Measurements from ENCODE around the gene PTPRG.

PTPRG gene

GRCh38 chr3:61841988-61842387 lies 280.6 kb downstream of the PTPRG start:
- DNase-seq, result no peak

- no peak for DNase-seq
Measured at GRCh38 chr3:61844346-61844745, 283.0 kb downstream of the PTPRG start.

- DNase-seq, result no peak
Measured at GRCh38 chr3:61846488-61846887, 285.1 kb downstream of the PTPRG start.

DNA sequence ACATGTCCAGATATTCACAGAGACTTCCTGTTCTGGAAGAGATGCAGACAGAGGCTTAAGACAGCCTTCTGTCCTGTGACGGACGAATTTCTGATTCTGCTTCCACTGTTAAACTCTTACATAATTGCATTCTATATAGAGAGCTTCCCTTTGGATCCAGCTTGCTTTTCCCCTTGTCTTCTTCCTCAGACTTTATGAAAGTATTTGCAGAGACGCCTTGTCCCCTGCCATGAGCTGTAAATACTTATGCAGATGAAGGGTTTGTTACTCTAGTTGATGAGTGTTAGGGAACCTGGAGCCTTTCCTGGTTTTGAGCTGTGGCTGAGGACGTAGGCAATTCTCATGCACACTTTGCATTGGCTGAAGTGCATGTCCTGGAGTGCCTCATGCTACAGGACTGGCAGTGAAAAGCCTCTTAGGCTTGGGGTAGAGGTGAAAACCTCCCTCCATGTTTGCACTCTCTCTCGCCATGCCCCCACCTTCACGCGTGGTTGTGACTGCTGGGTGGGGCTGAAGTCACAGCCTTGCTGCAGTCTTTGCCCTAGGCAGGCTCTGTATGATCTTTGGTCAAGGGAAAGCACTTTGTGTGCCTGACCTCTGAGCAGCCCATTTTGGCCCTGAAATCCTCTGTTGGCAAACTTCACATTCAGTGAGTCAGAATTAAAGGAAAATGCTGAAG lies 286.6 kb downstream of the PTPRG start:
- no peak for DNase-seq

GRCh38 chr3:61848885-61849284 lies 287.5 kb downstream of the PTPRG start:
- no peak for DNase-seq

DNA sequence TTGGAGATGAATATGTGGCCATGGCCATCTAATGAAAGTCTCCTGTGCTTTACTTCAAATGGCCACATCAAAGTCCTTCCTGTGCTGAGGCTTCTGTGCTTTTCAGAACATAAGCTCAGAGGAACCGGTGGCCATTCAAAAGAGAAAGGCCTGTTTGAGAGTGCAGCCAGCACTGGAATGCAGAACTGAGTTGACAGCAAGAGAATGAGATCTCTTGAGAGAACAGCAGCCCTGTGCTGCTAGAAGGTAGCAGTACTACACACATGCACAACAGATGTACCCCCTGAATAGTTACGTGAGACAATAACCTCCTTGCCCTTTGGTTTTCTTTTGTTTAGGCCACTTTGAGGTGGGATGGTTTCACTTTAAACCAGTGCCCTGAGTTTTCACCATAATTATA lies 292.5 kb downstream of the PTPRG start:
- no peak for DNase-seq

DNA sequence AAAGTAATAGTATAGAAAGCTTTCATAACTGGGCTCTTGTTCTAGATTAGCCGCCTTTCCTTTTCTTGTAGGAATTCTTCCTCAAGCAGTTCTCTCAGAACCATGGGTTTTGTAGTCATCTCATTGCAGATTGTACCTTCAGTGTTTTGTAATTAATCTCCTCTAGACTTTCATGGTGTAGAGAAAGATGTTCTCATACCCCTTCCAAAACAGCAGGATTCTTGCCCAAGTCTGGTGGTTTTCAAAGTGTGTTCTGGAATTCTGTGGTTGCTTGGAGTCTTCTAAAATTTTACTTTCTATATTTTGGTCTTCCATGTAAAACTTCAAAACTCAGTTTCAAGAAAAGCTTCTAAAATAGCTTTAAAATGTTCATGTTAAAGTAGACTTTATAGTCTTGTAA lies 293.8 kb downstream of the PTPRG start:
- DNase-seq, result no peak

- DNase-seq, result no peak
Measured at GRCh38 chr3:61857297-61857696, 295.9 kb downstream of the PTPRG start.

GRCh38 chr3:61858054-61858453 lies 296.7 kb downstream of the PTPRG start:
- DNase-seq, result no peak

GRCh38 chr3:61861410-61861809 lies 300.0 kb downstream of the PTPRG start:
- no peak for DNase-seq

DNA sequence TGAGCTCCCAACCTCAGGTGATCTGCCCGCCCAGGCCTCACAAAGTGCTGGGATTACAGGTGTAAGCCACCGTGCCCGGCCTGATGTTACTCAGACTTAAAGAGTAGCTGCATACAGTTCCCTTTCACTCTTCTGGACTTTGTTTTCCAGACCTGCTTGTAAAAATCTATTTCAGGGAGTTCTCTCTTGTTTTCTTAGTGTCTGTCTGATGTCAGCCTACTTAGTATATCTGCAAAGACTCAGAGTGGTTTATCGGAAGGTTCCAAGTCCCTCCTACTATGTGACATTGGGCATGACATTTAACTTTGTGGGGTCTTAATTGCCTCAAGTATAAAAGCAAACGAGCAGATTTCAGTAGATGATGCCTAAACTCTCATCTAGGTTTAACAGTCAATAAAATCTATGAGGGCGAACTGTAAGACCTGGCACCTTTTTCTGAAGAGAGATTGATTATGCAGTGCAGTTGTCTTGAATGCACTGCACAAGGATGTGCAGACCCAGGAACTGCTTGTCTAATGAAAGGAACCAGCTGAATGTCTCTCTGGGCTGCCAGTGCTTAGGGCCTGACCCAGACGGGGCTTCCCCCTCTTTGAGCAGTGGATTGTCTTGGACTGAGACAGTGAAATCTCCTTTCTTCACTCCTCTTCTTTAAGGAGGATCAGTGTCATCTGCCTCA lies 301.4 kb downstream of the PTPRG start:
- no peak for DNase-seq

GRCh38 chr3:61863579-61863978 lies 302.2 kb downstream of the PTPRG start:
- no peak for DNase-seq

DNA sequence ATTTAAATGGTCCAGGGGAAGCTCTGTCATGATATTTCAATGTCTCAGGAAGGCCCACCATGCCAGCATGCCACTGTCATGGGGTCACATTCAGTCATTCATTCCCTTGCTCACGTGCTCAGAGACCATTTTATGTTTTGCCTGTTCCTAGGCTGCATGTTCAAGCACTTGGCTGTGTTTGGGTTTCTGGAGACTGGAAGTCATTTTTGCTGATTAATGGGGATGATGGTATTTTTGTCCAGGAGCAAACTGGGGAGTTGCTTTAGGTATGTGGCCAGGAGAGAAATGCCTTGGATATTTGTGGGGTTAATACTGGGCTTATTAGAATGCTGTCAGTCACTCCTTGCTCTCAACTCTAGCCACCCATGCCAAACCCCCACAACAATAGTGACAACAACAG lies 303.5 kb downstream of the PTPRG start:
- DNase-seq, result no peak

DNA sequence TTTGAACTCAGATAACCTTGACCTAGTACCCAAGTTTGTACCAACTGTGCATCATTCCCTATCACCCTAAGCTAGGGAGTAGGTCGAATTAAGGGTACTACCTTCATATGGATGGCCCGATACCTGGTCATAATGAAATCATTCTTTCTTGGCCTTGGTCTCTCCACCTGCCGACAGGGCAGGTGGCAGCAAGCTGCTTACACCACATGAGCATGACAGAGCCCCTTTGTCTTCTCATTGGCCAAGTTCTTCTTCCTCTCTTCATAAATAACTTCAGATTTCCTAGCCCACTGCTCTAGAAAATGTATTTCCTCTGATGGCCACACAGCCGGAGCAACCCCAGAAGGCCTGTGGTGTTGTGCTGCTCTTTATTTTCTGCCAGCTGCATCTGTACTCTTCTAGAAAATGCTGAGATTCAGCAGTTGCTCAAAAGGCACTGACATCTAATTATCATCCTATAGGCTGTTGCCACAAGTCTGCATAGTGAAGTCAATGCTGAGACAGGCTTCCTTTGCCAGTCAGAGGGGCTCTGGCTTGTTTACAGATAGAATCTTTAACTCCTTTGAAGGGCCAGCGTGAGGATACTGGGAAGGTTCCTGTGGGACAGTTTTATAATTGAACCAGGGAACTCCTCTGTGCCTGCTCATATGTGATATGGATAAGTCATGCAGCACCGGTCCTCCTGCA lies 304.2 kb downstream of the PTPRG start:
- no peak for DNase-seq

GRCh38 chr3:61866153-61866542 lies 304.8 kb downstream of the PTPRG start:
- DNase-seq, result no peak

DNA sequence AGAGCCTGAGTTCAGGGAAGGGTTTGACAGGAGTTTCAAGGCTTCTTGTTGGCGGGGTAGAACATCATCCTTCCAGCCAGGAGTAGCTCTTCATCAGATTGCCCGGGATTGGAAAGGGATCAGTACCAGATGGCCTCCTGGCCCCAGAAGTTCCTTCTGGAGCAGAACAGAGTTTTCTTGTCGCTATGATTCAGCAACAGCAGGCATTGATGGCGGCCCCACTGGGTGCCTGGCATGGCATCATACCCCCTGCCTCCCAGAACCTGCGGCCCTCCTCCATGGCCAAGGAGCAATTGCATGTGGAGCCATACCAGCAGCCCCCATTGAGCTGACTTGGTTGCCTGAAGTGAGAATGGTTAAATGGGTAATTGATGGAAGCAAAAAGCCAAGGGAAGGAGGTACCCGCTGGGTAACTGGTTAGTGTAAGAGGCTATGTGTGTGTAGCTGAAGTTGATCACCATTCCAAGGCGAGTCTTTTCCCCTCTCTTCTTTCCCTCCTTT lies 305.6 kb downstream of the PTPRG start:
- DNase-seq, result no peak

DNA sequence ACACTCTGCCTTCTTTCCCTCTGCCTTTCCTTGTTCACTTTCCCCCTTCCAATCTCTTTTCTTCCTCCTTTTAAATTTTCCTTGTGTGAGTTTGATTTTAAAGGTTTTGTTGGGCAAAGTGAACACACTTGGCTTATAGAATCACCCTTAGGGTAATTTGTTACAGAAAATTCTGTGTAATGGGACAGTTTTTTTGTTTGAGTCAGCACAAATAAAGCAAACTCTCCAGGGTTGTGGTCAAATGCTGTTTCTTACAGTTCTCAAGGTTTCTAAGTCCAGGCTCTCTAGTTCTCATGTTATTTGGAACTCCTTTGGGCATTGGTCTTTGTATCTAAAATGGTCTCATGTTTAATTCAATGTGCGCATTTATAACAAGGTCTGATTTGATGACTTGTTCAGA lies 307.1 kb downstream of the PTPRG start:
- DNase-seq, result no peak

- no peak for DNase-seq
Measured at GRCh38 chr3:61869371-61869770, 308.0 kb downstream of the PTPRG start.

- DNase-seq, result no peak
Measured at GRCh38 chr3:61871644-61872043, 310.3 kb downstream of the PTPRG start.

GRCh38 chr3:61872077-61872706 lies 310.8 kb downstream of the PTPRG start:
- DNase-seq, result no peak

DNA sequence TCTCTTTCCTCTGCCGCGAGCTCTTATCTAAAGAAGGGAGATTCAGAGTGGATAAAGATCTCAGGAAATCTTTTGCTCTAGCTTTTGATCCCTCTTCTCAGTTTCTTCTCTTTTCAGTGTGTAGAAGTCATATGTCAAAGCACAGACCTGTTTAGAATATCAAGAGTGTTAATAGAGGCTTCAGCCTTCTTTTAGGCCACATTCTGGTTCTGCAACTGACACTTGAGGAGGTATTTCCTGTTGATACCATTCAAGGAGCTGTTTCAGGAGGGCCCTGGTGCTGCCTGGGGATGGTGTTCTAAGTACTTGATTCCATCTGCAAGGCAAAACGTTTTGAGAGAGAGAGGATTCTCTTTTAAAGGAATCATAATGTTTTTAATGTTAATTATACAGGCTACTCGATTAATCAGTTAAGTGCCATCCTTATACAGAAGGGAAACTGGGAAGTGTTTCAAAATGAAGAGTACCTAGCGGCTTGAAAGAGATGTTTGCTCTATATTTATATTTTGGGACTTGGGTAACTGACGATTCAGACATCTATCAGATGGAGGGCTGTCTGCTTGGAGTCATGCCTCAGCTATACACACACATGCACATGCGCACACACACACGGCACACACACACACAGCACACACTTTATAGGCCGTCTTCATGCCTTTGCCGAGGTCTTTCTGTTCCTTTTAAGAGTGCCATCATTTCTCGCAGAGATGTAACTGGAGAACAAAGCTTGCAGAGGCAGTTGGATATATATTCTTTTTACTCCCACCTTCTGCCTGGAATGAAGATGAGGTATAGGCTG lies 313.9 kb downstream of the PTPRG start:
- no peak for DNase-seq

DNA sequence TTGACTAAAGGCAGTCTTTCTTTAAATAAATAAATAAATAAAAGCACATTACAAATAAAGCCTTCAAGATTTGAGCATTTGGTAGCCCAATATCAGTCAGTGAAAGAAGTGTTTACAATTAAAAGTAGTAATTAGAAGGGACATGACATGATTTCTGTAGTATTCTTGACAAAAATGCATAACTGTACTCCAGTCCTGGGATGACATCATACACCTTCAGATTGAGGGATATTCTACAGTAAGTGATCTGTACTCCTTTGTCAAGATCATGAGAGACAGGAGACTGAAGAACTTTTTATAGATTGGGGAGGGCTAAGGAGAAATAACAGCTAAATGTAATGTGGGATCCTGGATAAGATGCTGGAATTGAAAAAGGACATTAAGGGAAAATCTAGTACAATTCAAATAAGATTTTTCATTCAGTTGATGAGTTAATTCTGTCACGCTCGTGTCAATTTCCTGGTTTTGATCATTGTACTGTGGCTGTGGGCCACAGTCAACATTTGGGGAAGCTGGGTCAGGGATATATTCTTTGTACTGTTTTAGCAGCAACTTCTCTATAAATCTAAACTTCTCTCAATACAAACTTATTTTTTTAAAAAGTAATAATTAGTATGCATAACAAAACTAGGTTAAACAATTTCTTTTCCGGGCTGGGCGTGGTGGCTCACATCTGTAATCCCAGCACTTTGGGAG lies 314.8 kb downstream of the PTPRG start:
- DNase-seq, result no peak
